NCI-H1092 (cell line): ENCODE measurements around the gene CACNG7.
"Not testable (repeated sequence)": the region's sequence is repeated elsewhere in the genome, so short reads cannot be mapped to it uniquely, and the experiment has no call there.

Experiments
- DNase-seq: peaks from one replicate; lab custom pipeline; 2025; lab: John Stamatoyannopoulos, UW

CACNG7 gene

DNA sequence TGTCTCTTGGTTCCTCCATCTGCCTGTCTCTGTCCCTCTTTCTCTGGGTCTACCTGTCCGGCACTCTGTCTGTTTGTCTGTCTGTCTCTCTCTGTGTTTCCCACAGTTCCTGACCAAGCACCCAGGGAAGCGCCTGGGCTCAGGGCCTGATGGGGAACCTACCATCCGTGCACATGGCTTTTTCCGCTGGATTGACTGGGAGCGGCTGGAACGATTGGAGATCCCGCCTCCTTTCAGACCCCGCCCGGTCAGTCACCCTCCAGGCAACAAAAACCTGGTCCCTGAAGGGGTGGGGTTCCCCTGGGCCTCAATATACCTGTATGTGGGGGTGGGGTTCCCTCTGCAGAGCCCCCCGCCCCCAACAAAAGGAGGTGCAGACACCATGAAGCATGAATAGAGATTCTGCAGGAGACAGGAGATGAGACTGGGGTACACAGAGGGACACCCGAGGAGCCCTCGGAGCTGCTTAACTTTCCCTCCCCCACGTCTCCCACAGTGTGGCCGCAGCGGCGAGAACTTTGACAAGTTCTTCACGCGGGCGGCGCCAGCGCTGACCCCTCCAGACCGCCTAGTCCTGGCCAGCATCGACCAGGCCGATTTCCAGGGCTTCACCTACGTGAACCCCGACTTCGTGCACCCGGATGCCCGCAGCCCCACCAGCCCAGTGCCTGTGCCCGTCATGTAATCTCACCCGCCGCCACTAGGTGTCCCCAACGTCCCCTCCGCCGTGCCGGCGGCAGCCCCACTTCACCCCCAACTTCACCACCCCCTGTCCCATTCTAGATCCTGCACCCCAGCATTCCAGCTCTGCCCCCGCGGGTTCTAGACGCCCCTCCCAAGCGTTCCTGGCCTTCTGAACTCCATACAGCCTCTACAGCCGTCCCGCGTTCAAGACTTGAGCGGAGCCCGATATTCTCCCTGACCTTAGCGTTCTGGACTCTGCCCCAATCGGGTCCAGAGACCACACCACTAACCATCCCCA is 2.6 kb upstream of the CACNG7 start:
- DNase-seq, result no peak

DNA sequence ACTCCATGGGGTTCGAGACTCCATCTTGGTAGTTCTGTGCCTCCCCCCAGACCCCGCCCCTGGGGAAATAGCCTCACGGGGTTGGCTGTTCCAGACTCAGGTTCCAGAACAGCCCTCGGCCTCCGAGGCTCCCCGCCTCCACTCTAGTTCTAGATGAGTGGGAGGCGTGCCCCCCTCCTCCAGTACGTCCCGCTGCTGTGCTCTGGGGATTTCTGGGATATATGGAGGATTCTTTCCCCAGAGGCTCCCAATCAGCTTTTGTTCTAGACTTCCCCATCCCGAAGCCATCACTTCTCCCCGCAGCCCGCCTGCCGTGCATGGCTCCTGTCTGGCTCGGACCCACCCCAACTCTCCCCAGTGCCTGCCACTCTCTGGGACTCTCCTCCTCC is 1.9 kb upstream of the CACNG7 start:
- no peak for DNase-seq

DNA sequence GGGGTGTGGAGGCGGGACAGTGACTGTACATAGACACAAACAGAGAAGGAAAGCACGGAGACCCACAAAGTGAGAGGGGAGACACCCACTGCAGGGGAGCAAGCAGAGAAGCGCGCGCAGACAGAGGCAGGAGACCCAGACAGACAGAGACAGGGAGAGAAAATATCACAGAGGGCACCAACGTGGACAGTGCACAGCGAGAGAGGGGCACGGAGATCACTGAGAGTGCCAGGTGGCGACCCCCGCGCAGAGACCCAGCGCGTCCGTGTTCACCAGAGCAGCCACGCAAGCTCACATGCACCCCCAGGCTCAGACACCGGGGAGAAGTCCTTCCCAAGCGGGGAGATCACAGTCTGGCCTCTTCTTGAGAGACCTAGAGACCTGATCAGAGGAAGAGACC is 1.4 kb upstream of the CACNG7 start:
- DNase-seq, result no peak

DNA sequence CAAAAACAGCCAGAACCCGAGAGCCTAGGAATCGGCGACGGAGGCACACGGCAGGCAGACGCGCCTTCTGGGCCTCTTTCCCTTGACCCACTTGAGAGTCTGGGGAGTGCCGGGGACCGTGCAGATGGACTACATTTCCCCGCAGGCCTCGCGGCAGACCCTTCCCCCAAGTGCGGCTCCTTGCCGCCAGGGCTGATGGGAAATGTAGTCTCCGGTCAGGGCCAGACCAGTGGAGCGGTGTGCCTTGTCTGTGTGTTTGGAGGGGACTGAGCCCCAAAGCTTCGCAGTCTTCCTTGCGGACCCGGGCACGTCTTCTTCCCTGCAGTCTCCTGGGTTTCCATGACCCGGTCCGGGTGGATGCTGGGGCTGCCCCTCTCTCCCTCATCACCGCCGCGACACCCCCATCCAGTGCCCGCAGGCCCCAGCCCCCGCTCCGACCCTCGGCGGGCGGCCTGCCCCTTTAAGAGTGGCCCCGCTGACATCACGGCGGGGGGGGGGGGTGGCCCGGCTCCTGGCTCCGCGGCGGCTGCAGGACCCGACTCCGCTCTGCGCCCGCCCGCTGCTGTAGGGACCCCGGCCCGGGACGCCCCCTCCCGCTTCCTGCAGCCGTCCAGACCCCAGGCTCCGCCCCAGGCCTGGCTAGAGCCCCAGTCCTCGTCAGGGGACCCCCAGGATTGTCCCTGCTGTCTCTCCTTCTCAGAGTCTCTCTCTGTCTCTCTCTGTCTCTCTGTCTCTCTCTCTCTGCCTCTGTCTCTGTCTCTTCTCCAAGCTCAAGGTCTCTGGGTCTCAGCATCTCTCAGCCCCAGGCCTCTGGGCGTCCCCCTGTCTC is 758 bp upstream of the CACNG7 start:
- no peak for DNase-seq

DNA sequence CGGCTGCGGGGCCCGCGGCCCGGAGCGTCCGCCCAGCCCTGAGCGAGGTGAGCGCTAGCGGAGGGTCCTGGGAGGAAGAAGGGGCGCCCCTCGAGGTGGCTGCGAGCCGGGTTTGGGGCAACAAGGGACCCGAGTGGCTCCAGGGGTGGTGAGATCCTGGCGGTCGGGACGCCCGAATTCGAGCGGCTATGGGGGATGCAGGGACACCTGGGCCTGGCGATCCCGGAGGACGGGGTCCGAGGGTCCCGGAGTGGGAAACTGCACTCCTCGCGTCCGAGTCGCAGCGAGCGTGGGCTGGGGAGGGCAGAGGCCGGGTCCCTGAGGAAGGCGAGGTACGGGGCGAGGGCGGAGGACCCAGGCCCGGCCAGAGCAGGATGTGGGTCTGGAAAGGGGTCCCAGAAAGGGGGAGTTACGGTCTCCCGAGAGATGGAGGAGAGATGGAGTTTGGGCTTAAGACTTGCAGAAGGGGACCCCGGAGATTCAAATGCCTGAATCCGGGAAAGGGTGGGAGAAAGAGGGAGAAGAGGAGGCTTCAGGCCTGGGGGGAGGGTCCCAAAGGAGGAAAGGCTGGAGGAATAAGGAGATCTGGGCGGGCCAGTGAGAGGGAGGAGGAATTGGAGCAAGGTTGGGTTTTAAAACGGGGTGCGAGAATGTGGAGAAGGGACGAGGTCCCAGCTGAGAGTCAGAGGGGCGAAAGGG is 542 bp downstream of the CACNG7 start:
- no peak for DNase-seq

DNA sequence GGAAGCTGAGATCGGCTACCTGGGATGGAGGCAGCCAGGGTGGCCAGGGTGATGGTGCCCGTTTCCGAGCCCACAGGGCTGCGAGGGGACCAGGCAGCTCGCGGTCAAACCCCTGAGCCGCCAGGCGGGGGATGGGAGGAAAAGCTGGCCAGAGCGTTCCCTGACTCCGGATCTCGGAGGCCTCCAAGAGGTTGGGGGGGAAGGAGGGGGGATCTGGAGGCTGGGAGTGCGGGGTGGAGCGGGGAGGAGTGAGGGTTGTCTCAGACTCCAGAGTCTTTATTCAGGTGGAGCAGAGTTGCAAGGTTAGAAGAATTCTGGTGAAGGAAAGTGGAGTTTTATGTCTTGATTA is 1.1 kb downstream of the CACNG7 start:
- no peak for DNase-seq

DNA sequence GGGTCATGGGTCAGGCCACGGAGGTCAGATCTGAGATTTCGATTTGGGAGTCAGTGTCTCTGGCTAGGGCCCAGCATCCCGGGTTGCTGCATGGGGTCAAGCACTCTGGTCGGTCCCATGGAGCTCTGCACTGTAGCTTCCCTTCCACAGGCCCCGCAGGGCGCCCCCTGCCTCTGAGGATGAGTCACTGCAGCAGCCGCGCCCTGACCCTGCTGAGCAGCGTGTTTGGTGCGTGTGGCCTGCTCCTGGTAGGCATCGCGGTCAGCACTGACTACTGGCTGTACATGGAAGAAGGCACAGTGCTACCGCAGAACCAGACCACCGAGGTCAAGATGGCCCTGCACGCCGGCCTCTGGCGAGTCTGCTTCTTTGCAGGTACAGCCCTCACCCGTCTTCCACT is 3.6 kb downstream of the CACNG7 start:
- DNase-seq, result no peak

DNA sequence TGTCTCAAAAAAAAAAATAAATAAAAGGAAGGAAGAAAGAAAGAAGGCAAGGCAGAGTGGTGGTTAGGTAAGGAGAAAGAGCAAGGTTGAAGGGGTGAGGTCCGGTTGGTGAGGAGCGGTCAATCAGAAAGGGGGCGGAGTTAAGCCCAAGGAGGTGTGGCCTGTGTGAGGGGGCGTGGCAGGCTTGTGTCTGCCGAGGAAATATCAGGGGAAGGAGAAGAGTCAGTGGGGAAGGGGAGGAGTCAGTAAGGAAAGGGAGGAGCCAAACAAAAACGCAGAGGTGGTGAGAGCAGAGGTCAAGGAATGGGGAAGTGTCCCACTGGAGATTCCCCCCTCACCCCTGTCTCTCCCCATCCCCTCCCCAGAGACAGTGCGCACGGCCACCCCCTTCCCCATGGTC is 5.9 kb downstream of the CACNG7 start:
- no peak for DNase-seq

DNA sequence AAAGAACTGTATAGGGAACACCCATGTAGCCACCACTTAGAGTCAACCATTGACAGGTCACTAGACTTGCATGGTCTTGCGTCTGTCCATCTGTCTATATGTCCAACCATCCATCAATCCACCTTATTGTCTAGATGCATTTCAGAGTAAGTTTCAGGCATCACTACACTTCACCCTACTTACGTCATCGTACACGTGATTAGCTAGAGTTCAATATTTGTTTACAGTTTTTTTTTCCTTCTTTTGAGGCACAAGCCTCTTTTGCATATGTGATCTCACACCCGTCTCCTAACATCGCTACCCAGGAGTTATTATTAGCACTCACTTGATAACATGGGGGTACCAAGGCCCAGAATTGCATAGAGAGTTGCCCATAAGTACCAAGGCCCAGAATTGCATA is 6.9 kb downstream of the CACNG7 start:
- DNase-seq, result no peak

DNA sequence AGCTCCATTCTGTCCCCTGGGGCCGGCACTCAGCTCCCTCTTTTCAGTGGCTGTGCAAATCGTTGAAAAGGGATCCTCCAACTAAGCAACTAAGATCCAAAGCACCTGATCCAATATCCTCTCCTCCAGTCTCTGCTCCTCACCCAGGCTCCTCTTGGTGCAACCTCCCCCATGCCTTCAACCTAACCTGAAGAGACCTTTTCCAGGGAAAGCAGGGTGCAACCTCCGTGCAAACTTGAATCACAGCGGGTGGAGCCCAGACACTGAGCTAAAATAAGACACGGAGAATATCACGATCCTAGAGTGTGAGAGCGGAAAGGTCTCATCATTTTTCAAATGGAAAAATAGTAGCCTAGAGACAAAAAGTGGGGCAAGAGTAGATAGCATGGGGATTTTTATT is 8.3 kb downstream of the CACNG7 start:
- DNase-seq, result no peak

DNA sequence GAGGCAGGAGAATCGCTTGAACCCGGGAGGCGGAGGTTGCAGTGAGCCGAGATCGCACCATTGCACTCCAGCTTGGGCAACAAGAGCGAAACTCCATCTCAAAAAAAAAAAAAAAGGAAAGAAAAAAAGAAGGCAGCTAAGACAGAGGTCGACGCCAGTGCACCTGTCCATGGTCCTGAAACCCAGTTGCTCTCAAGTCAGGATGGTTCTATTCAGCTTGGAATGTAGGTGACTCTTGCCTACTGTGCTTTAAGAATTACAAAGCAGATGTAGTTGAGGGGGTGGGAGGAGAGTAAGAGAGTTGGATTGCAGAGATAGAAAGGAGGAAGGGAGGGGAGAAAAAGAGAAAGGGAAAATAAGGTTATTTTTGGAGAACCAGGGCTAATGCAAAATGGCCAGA is 18.7 kb downstream of the CACNG7 start:
- no peak for DNase-seq

DNA sequence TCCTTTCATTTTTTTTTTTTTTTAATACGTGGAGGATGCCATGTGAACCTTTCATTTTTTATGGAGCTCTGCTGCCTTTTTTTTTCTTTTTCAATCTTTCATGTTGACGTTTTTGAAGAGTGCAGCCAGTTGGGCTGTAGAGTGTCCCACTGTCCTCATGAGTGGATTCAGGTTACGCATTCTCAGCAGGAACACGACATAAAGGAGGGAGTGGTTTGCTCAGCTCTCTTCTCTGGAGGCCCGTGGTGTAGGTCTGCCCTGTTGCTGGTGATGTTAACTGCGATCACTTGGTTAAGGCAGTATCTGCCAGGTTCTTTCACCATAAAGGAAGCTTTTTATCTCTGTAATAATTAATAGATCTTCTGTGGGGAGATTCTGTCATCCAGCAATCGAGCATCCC is 27.0 kb downstream of the CACNG7 start:
- DNase-seq, result no peak

DNA sequence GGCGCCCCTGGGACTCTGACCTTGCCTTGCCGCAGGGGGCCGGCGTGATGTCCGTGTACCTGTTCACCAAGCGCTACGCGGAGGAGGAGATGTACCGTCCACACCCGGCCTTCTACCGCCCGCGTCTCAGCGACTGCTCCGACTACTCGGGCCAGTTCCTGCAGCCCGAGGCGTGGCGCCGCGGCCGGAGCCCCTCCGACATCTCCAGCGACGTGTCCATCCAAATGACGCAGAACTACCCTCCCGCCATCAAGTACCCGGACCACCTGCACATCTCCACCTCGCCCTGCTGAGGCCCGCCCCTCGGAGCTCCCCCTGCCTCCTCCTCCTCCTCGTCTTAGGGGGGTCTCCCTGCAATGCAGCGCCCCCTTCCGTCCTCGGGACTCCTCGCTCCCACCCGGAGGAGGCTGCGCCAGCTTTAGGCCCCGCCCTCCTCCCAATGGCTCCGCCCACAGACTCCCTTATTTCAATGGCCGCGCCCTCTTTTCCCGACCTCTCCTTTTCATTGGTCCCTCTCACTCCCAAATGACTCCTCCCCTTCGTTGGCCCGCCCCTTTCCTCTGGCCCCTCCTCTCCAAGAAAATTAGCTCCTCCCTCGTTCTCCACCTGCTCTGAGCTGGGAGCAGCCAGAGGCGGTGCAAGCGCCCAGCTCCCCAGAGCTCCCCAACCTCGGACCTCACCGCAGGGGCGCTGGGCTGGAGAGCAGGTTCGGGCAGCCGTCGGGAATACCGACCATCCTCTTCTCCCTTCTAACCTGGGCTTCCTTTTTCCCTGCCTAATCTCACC is 33.1 kb downstream of the CACNG7 start:
- no peak for DNase-seq

DNA sequence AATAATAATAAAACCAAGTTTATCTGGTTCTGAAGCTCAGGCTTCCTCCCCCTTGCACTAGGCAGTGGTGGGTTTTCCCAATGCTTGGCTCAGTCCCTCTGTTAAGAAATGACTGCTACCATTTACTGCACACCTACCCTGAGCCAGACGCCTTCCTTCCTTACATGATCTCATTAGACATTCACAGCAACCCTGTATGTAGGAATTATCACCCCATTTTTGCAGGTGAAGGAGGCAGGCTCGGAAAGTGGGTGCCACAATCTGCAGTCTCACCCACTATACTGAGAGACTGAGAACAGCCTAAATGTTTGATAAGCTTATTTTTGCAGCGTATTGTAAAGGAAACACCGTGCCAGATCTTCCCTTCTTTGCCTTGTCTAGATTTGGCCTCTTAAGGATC is 35.3 kb downstream of the CACNG7 start:
- no peak for DNase-seq

DNA sequence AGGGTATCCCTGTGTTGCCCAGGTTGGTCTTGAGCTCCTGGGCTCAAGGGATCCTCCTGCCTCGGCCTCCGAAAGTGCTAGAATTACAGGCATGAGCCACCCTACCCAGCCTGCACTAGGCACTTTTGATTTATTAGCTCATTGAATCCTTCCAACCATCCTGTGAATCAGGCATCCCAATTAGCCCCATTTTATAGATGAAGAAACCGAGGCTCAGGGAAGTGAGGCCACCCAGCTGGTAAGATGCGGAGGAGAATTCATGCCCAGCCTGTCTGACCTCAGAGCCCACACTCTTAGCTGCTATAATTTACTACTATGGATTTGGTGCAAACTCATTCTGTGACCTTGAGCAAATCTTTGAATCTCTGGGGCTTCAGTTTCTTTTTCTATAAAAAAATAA is 35.9 kb downstream of the CACNG7 start:
- DNase-seq, result no peak

DNA sequence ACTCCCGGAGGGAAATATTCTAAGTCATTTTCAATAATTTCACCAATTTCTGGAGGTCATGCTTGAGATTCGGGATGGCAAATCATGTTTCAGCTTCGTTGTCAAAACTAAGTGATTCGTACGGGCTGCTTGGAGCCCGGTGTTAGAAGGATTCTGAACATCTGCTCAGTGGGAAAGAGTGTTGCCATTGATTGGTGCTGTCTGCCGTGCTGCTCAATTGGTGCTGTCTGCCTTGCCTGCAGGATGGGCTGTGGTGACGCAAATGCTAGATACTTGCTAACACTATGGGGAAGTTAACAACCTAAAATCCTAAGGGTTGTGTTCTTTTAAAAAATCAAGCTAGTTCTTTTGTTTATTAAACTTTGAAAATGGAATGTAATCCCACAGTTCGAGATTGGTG is 36.4 kb downstream of the CACNG7 start:
- no peak for DNase-seq

DNA sequence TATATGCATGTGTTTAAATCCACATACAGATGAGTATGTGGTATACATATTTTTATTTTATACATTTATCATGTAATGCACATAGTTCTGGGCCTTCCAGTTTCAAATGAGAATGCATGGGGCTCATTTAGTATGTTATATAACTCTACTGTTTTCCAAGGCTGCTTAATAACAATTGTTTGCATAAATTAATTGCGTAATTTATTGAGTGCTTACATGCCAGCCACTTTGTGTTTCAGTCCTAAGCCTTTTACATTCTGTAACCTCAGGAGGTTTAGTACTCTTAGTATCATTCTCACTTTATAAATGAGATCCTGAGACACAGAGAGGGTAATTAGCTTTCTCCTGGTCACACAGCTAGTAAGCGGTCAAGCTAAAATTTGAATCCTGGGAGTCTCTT is 36.9 kb downstream of the CACNG7 start:
- DNase-seq, result no peak

DNA sequence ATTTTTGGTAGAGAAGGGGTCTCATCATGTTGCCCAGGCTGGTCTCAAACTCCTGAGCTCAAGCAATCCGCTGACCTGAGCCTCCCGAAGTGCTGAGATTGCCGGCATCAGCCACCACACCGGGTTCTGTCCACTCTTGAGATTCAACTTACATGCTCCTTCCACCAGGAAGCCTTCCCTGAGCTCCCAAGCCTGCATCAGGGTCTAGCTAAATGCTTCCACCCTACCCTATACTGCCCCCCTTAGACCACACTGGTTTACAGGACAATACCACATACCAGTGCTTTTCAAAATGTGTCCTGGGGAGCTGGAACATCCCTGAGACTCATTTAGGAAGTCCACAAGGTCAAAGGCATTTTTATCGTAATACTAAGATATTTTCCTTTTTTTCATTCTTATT is 38.5 kb downstream of the CACNG7 start:
- no peak for DNase-seq

DNA sequence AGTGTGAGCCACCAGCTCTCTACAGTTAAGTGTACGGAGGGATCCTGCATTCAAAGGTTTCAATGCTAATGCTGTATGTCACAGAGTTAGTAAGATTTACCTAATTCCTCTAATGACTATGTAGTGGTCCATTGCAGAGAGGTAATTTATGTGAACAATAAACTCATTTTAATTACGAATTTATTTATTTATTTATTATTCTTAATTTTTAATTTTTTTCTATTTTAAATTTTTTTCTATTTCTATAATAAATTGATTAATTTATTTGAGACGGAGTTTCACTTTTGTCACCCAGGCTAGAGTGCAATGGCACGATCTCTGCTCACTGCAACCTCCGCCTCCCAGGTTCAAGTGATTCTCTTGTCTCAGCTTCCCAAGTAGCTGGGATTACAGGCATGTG is 39.5 kb downstream of the CACNG7 start:
- not testable (repeated sequence) for DNase-seq

DNA sequence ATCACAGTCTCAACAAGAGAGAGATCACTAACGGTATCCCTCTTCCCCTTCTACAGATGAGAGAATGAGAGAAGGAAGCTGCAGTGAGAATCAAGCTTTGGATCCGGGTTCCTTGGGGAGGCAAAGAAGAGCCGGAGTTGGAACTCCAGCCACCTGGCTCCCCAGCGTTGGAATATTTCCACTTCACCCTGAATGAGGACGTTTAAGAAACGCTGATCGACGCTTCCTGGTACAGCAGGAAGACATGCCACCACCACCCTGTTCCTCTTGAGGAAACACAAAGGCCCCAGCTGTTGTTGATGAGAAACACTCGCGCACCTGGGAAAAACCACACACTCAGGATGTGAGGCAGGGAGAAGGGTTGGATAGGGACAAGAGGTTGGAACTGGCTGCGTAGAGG is 42.4 kb downstream of the CACNG7 start:
- DNase-seq, result no peak

DNA sequence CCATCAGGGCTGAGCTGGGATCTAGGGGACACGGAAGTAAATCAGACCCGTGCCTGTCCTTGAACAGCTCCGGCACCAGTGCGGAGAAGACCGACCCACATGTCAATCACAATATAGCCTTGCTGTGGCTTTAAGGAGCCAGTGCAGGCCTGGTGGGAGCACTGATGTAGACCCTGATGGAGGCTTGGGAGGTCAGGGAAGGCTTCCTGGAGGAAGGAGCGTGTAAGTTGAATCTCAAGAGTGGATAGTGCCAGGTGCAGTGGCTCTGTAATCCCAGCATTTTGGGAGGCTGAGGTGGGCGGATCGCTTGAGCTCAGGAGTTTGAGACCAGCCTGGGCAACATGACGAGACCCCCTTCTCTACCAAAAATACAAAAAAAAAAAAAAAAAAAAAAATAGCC is 42.9 kb downstream of the CACNG7 start:
- no peak for DNase-seq

DNA sequence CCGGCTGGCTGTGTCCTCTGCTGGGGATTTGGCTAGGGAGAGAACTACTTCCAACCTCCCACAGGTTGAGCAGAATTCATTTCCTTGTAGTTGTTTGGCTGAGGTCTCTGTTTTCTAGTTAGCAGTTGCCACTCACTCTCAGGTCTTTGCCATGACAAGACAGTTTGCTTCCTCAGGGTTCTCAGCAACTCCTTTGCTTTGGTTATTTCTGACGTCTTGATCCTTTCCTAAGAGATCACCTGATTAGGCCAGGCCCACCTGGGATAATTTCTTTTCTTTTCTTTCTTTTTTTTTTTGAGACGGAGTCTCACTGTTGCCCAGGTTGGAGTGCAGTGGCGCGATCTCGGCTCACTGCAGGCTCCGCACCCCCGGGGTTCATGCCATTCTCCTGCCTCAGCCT is 44.3 kb downstream of the CACNG7 start:
- no peak for DNase-seq
